ENCODE measurements around the gene TEX26. TPM values are rescaled to one million over a fixed set of nuclear protein-coding genes. Genes with fewer than 3 reads are reported as not detected.

Gene TEX26
- polyA plus RNA-seq, 2 of the 4 experiments (the other 2 are of a cell fraction) = not detected

DNA sequence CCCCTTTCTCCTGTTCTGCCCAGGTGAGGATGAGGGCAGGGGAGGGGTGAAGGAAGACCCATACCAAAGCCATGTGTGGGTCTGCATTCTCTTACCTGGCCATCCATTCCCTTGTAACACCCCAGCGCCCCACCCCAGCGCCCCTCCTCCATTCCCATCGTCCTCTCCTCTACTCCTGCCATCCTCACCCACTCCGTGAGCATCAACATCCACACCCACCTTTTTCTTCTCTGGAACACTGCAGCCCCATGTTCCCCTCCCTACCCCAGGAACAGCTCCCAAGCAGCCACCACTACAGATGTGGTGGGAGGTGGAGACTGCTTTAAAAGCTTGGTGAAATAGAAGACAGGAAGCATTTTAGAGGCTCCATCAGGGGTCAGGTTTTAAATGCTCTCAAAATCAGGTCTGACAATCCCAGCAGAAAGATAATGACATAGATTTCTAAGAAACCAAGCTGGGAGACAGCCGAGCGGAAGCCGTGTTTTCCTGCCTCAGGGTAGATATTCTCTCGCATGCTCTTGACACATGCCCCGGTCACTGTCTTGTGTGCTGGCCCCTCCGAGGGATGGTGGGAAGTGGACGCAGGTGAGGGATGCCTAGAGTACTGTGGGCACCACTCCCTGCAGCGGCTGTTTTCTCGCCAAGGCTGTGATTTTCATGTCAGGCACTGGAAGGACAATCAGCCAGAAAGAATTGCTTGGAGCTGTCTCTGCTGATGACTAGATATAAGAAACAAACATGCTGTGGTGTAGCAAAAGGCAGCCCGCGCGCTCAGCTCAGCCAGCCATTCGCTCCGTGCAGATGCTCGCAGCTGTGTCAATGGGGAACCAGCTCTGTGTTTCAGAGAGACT, 16.5 kb upstream of the TEX26 start:
- TF ChIP-seq MAFK (IDR thresholded peaks at IDR 0.05; ENCODE audit: partially characterized antibody) = no peak
- TF ChIP-seq, protein P1, sequence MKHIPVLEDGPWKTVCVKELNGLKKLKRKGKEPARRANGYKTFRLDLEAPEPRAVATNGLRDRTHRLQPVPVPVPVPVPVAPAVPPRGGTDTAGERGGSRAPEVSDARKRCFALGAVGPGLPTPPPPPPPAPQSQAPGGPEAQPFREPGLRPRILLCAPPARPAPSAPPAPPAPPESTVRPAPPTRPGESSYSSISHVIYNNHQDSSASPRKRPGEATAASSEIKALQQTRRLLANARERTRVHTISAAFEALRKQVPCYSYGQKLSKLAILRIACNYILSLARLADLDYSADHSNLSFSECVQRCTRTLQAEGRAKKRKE (CRISPR knock-in tag; IDR thresholded peaks at IDR 0.05; ENCODE audit: low read depth) = no peak
- TF ChIP-seq ZFP36 (IDR thresholded peaks at IDR 0.05; ENCODE audit: borderline replicate concordance, partially characterized antibody) = no peak
- TF ChIP-seq HOXB5 (CRISPR knock-in tag; IDR thresholded peaks at IDR 0.05) = no peak
- no peak for TF ChIP-seq ZNF302 (CRISPR knock-in tag; IDR thresholded peaks at IDR 0.05)
- TF ChIP-seq ZSCAN20 (CRISPR knock-in tag; IDR thresholded peaks at IDR 0.05) = no peak
- no peak for TF ChIP-seq EP300 (IDR thresholded peaks at IDR 0.05)
- no peak for TF ChIP-seq FOXS1 (CRISPR knock-in tag; IDR thresholded peaks at IDR 0.05)
- TF ChIP-seq SREBF2 (IDR thresholded peaks at IDR 0.05) = no peak
- no peak for TF ChIP-seq NR3C1 (IDR thresholded peaks at IDR 0.05)
- TF ChIP-seq POLR2A (IDR thresholded peaks at IDR 0.05; ENCODE audit: low read length) = no peak
- TF ChIP-seq, protein P2, sequence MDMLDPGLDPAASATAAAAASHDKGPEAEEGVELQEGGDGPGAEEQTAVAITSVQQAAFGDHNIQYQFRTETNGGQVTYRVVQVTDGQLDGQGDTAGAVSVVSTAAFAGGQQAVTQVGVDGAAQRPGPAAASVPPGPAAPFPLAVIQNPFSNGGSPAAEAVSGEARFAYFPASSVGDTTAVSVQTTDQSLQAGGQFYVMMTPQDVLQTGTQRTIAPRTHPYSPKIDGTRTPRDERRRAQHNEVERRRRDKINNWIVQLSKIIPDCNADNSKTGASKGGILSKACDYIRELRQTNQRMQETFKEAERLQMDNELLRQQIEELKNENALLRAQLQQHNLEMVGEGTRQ (IDR thresholded peaks at IDR 0.05) = no peak
- no peak for TF ChIP-seq CHD2 (IDR thresholded peaks at IDR 0.05; ENCODE audit: low read length, partially characterized antibody)
- TF ChIP-seq CHD4 (IDR thresholded peaks at IDR 0.05; ENCODE audit: borderline replicate concordance) = no peak
- TF ChIP-seq, protein P3, sequence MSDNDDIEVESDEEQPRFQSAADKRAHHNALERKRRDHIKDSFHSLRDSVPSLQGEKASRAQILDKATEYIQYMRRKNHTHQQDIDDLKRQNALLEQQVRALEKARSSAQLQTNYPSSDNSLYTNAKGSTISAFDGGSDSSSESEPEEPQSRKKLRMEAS (IDR thresholded peaks at IDR 0.05) = no peak
- TF ChIP-seq KDM1A (IDR thresholded peaks at IDR 0.05; ENCODE audit: low read depth) = no peak
- no peak for TF ChIP-seq RCOR1 (IDR thresholded peaks at IDR 0.05; ENCODE audit: low read depth, low read length)
- no peak overlapping the region for H3K4me3 ChIP-seq
- H3K9me3 ChIP-seq = no peaks in the 10 kb centered on the region
- H3K4me1 ChIP-seq = no peaks in the 10 kb centered on the region
- no peak overlapping the region for H3K4me2 ChIP-seq
- 70% methylated on average over 14 of the region's 19 CpGs for WGBS (ENCODE audit: missing lambda C conversion rate)
- H3K27ac ChIP-seq = no peak overlapping the region
- DNase-seq (ENCODE audit: low read depth in 1 of 2, low spot score in 1 of 2) = no peak
- no peak for ATAC-seq
- FAIRE-seq = no peak
- POLR2A ChIA-PET = no interaction called here
- CTCF ChIA-PET = no interaction called here

DNA sequence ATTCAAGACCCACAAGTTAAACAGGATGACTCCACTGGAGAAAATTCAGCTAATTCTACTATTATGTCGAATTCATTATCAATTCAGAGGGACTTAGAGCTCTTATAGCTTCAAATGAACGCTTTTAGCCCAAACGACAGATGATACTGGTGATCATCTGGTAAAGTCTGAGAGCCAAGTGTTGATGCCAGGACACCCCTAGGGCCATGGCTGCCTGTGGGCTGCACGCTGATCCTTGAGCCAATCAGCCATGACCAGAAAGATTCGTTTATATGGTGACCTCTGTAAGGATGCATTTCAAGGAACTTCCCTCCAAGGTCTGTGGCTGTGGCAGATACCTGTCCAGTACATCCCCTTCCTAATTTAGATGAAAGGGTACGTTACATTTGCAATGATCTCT, 15.5 kb upstream of the TEX26 start:
- H3K9me3 ChIP-seq = no peaks in the 10 kb centered on the region
- H3K4me1 ChIP-seq = no peaks in the 10 kb centered on the region
- DNase-seq (ENCODE audit: low read depth in 1 of 2, low spot score in 1 of 2) (no peak), FAIRE-seq (no peak), ATAC-seq (no peak)
- no peak overlapping the region for H3K4me2 ChIP-seq
- TF ChIP-seq HEYL (CRISPR knock-in tag; IDR thresholded peaks at IDR 0.05) = no peak
- no peak for TF ChIP-seq NR3C1 (IDR thresholded peaks at IDR 0.05)
- TF ChIP-seq SREBF2 (IDR thresholded peaks at IDR 0.05) = no peak
- TF ChIP-seq, protein P4, sequence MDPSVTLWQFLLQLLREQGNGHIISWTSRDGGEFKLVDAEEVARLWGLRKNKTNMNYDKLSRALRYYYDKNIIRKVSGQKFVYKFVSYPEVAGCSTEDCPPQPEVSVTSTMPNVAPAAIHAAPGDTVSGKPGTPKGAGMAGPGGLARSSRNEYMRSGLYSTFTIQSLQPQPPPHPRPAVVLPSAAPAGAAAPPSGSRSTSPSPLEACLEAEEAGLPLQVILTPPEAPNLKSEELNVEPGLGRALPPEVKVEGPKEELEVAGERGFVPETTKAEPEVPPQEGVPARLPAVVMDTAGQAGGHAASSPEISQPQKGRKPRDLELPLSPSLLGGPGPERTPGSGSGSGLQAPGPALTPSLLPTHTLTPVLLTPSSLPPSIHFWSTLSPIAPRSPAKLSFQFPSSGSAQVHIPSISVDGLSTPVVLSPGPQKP (IDR thresholded peaks at IDR 0.05; ENCODE audit: low read depth, low read length) = no peak
- TF ChIP-seq, protein P5, sequence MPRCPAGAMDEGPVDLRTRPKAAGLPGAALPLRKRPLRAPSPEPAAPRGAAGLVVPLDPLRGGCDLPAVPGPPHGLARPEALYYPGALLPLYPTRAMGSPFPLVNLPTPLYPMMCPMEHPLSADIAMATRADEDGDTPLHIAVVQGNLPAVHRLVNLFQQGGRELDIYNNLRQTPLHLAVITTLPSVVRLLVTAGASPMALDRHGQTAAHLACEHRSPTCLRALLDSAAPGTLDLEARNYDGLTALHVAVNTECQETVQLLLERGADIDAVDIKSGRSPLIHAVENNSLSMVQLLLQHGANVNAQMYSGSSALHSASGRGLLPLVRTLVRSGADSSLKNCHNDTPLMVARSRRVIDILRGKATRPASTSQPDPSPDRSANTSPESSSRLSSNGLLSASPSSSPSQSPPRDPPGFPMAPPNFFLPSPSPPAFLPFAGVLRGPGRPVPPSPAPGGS (IDR thresholded peaks at IDR 0.05) = no peak
- TF ChIP-seq, protein P1 (CRISPR knock-in tag; IDR thresholded peaks at IDR 0.05; ENCODE audit: low read depth) = no peak
- TF ChIP-seq HOXB13 (CRISPR knock-in tag; IDR thresholded peaks at IDR 0.05; ENCODE audit: low read depth) = no peak
- TF ChIP-seq ESRRA (IDR thresholded peaks at IDR 0.05; ENCODE audit: borderline replicate concordance, low read length) = no peak
- TF ChIP-seq POLR2A (IDR thresholded peaks at IDR 0.05; ENCODE audit: low read length) = no peak
- TF ChIP-seq HOXB5 (CRISPR knock-in tag; IDR thresholded peaks at IDR 0.05) = no peak
- TF ChIP-seq MYC (IDR thresholded peaks at IDR 0.05; ENCODE audit: borderline replicate concordance, low read length) = no peak
- no peak for TF ChIP-seq FOSB (CRISPR knock-in tag; IDR thresholded peaks at IDR 0.05)
- no peak for TF ChIP-seq EHF (CRISPR knock-in tag; IDR thresholded peaks at IDR 0.05)
- ChIA-PET CTCF (no interaction called here), POLR2A (no interaction called here)
- no peak overlapping the region for H3K27ac ChIP-seq
- H3K4me3 ChIP-seq = no peak overlapping the region
- 20% methylated on average over 6 of the region's 6 CpGs for WGBS (ENCODE audit: missing lambda C conversion rate)

Measured in A549 (cell line).